B cell (primary cell): Measurements from ENCODE around the gene KCNH6. TPM values are rescaled to one million over a fixed set of nuclear protein-coding genes. Genes with fewer than 3 reads are reported as not detected.

Experiments
- ATAC-seq: fragments of 200-7000 bp; cut with Tn5 transposase; one replicate; pipeline ENCODE4 v1.10.0; 2021; ENCODE audit warnings: low read depth, mild to moderate bottlenecking, moderate number of reproducible peaks, moderate library complexity
- CTCF ChIA-PET: fragments of 350-600 bp; sonication (Branson Sonifier 250); formaldehyde crosslinking; loops from one replicate; lab custom pipeline; 2021; ENCODE audit warnings: antibody characterized with exemption, inconsistent platforms; lab: Charles Lee
- POLR2A ChIA-PET: fragments of 350-600 bp; sonication (Branson Sonifier 250); formaldehyde crosslinking; loops from one replicate; lab custom pipeline; 2021; ENCODE audit warnings: antibody characterized with exemption; lab: Charles Lee
- DNase-seq: peaks from one replicate; pipeline ENCODE4 v3.0.0; 2013
- H2AFZ ChIP-seq: 2 replicates; pipeline ENCODE4 v1.6.1; 2012; ENCODE audit warnings: mild to moderate bottlenecking, low read depth, low read length; ENCODE audit not compliant: insufficient read depth, poor library complexity, severe bottlenecking
- H3K27ac ChIP-seq, 2 donors: 1 replicate in 1 of 2; 2 replicates in 1 of 2; pipeline ENCODE4 v1.5.1; 2012 to 2013; ENCODE audit warnings: low read length in 2 of 2, mild to moderate bottlenecking in 2 of 2, moderate library complexity in 1 of 2
- H3K27me3 ChIP-seq, 4 experiments: fragments of 200-600 bp in 1 of 4; sonication (generic) in 1 of 4; replicated peaks in 1 of 4; 1 replicate in 2 of 4; 2 replicates in 2 of 4; pipeline versions ENCODE4 v1.6.1 to v1.7.0; 2013 to 2016; ENCODE audit warnings: low read length in 3 of 4, mild to moderate bottlenecking in 2 of 4, mixed read lengths in 1 of 4, moderate library complexity in 1 of 4; ENCODE audit not compliant: insufficient read depth in 4 of 4, control insufficient read depth in 3 of 4; ENCODE audit errors: control extremely low read depth in 1 of 4
- H3K36me3 ChIP-seq, 2 experiments: replicated peaks in 1 of 2; 1 replicate in 1 of 2; 2 replicates in 1 of 2; pipeline versions ENCODE4 v1.6.1 to v1.7.1; 2013; ENCODE audit warnings: low read length in 1 of 2; ENCODE audit not compliant: insufficient read depth in 2 of 2, control insufficient read depth in 1 of 2; ENCODE audit errors: control extremely low read depth in 1 of 2, extremely low read depth in 1 of 2
- H3K4me1 ChIP-seq, 2 donors: fragments of 200-600 bp in 1 of 2; sonication (generic) in 1 of 2; 1 replicate in 1 of 2; 2 replicates in 1 of 2; pipeline versions ENCODE4 v1.5.1 to v1.6.1; 2013 to 2017; ENCODE audit warnings: low read length in 2 of 2; ENCODE audit not compliant: control insufficient read depth in 2 of 2, insufficient read depth in 2 of 2
- H3K4me2 ChIP-seq: replicated peaks from 2 replicates; pipeline ENCODE3; 2012; ENCODE audit warnings: mild to moderate bottlenecking, low read depth, low read length; ENCODE audit not compliant: poor library complexity, severe bottlenecking
- H3K4me3 ChIP-seq, 5 experiments: fragments of 200-600 bp in 1 of 5; sonication (generic) in 1 of 5; 1 replicate in 3 of 5; 2 replicates in 2 of 5; pipeline versions ENCODE4 v1.5.1 to v1.7.0; 2011 to 2016; ENCODE audit warnings: low read length in 4 of 5, mild to moderate bottlenecking in 4 of 5, low read depth in 2 of 5, control low read depth in 1 of 5, moderate library complexity in 1 of 5; ENCODE audit not compliant: insufficient read depth in 1 of 5; ENCODE audit errors: control extremely low read depth in 1 of 5, extremely low read depth in 1 of 5
- H3K79me2 ChIP-seq: fragments of 200-600 bp; sonication (generic); one replicate; pipeline ENCODE4 v1.6.0; 2016; ENCODE audit warnings: low read length; ENCODE audit not compliant: control insufficient read depth, insufficient read depth
- H3K9ac ChIP-seq: fragments of 200-600 bp; sonication (generic); 2 replicates; pipeline ENCODE4 v1.6.1; 2017; ENCODE audit warnings: mild to moderate bottlenecking, low read length, moderate library complexity
- H3K9me3 ChIP-seq, 3 donors: one replicate each; pipeline versions ENCODE4 v1.6.1 to v1.7.1; 2013; ENCODE audit warnings: low read length in 2 of 3; ENCODE audit not compliant: control insufficient read depth in 2 of 3, insufficient read depth in 1 of 3; ENCODE audit errors: control extremely low read depth in 1 of 3
- H4K20me1 ChIP-seq: 2 replicates; pipeline ENCODE4 v1.6.0; 2012; ENCODE audit warnings: mild to moderate bottlenecking, low read length; ENCODE audit not compliant: insufficient read depth, control insufficient read depth, poor library complexity, severe bottlenecking
- H3K27ac Mint-ChIP-seq: one replicate; pipeline ENCODE4 v1.8.0; 2021; ENCODE audit warnings: mixed read lengths
- H3K27me3 Mint-ChIP-seq: one replicate; pipeline ENCODE4 v1.8.0; 2021; ENCODE audit warnings: mixed read lengths
- H3K4me1 Mint-ChIP-seq: one replicate; pipeline ENCODE4 v1.8.0; 2021; ENCODE audit warnings: mixed read lengths
- H3K4me3 Mint-ChIP-seq: one replicate; pipeline ENCODE4 v1.8.0; 2021; ENCODE audit warnings: mixed read lengths
- H3K9me3 Mint-ChIP-seq: one replicate; pipeline ENCODE4 v1.8.0; 2022; ENCODE audit warnings: mixed read lengths; ENCODE audit not compliant: insufficient read depth
- CTCF ChIP-seq: fragments of 200-600 bp; IDR thresholded peaks from one replicate; pipeline ENCODE4 v1.8.0; 2022; ENCODE audit warnings: antibody characterized with exemption, mild to moderate bottlenecking
- EZH2 ChIP-seq: IDR thresholded peaks from 2 replicates; pipeline ENCODE4 v1.6.1; 2012; ENCODE audit warnings: borderline replicate concordance, low read depth, mild to moderate bottlenecking, moderate library complexity, low read length; ENCODE audit not compliant: insufficient read depth, poor library complexity, severe bottlenecking
- WGBS: methylation state at CpG from one replicate; pipeline ENCODE4 v1.1.5; 2013; ENCODE audit warnings: missing lambda C conversion rate; ENCODE audit not compliant: insufficient coverage; 5-methylcytosine and 5-hydroxymethylcytosine counted together
- intact Hi-C: fragments of 100-400 bp; cut with micrococcal nuclease; formaldehyde crosslinking; loops from one replicate; pipeline ENCODE4 v1.10.0; 2022
- polyA plus RNA-seq: library from polyadenylated mRNA; depleted of rRNA; stranded (reverse); fragments of >200 nt; gene quantifications from 2 replicates; pipeline ENCODE4 v1.2.3, GENCODE V29; 2012
- total RNA-seq, 2 donors: library from RNA; stranded (reverse); fragments of 120-200 nt in 1 of 2; gene quantifications; 1 replicate in 1 of 2; 2 replicates in 1 of 2; pipeline versions ENCODE4 v1.2.3 to v1.2.4, GENCODE V29; 2013 to 2022

KCNH6 gene
- total and polyA plus RNA-seq, 2 donors (not counting 1 experiment from before 2014, with no cell fraction given) = not detected

GRCh38 chr17:63567229-63567628 is 44.1 kb downstream of the KCNH6 start:
- Histone ChIP-seq H3K9ac (no peak overlapping the region), H3K4me3 (no peak overlapping the region), H2AFZ (no peak overlapping the region), H4K20me1 (peaks cover 91% of the 10 kb centered on the region), H3K36me3 (peaks cover 2 to 22% of the 10 kb centered on the region in 2 experiments), H3K27ac (no peak overlapping the region), H3K9me3 (no peaks in the 10 kb centered on the region), H3K4me1 (peaks cover 0 to 4% of the 10 kb centered on the region in 2 donors), H3K79me2 (peaks cover 85% of the 10 kb centered on the region), H3K4me2 (no peak overlapping the region), H3K27me3 (no peaks in the 10 kb centered on the region)
- Mint-ChIP-seq H3K4me3 (no peak overlapping the region), H3K4me1 (peaks cover 38% of the 10 kb centered on the region), H3K27ac (no peak overlapping the region), H3K9me3 (no peaks in the 10 kb centered on the region), H3K27me3 (no peaks in the 10 kb centered on the region)
- ATAC-seq = no peak
- no CpG with 5 or more reads among the region's 1 CpG for WGBS
- DNase-seq = no peak
- intact Hi-C loops = no loop called here
- TF ChIP-seq EZH2 (no peak), CTCF (no peak)
- CTCF ChIA-PET = interaction anchor here (1.1 kb wide), 1 partner anchor 142 kb away, joined by 3 read pairs; no protein-coding TSS in a partner anchor
- POLR2A ChIA-PET = no interaction called here

GRCh38 chr17:63568563-63568962 is 45.4 kb downstream of the KCNH6 start:
- no peak for ATAC-seq
- Mint-ChIP-seq H3K4me1 (peaks cover 30% of the 10 kb centered on the region), H3K27me3 (no peaks in the 10 kb centered on the region), H3K9me3 (no peaks in the 10 kb centered on the region), H3K27ac (no peak overlapping the region), H3K4me3 (no peak overlapping the region)
- H3K79me2 ChIP-seq = peaks cover 89% of the 10 kb centered on the region
- intact Hi-C loops = no loop called here
- no peak overlapping the region for H3K4me3 ChIP-seq
- 100% methylated on average over 4 of the region's 8 CpGs for WGBS
- H3K4me1 ChIP-seq = no peaks in the 10 kb centered on the region
- H2AFZ ChIP-seq = no peak overlapping the region
- ChIA-PET POLR2A (no interaction called here), CTCF (interaction anchor here (0.9 to 1.7 kb wide), 2 partner anchors 16 to 90 kb away, joined by 3 to 8 read pairs; no protein-coding TSS in a partner anchor)
- no peak for TF ChIP-seq CTCF
- H3K4me2 ChIP-seq = no peak overlapping the region
- H4K20me1 ChIP-seq = peaks cover 94% of the 10 kb centered on the region
- no peak overlapping the region for H3K9ac ChIP-seq
- H3K27me3 ChIP-seq = no peaks in the 10 kb centered on the region
- H3K9me3 ChIP-seq = no peaks in the 10 kb centered on the region
- no peak for DNase-seq
- H3K36me3 ChIP-seq = peaks cover 2 to 22% of the 10 kb centered on the region in 2 experiments
- H3K27ac ChIP-seq = no peak overlapping the region
